Spleen (tissue), 11 donors: Measurements from ENCODE around the gene PTPRC. TPM values are rescaled to one million over a fixed set of nuclear protein-coding genes. Genes with fewer than 3 reads are reported as not detected.

Experiments used
- DNase-seq: peaks from one replicate; pipeline ENCODE4 v3.0.0-alpha.2; 2020
- H3K27ac ChIP-seq, 8 donors: fragments of 200-600 bp; sonication (generic) in 7 of 8; 1 replicate in 4 of 8; 2 replicates in 4 of 8; pipeline versions ENCODE4 v1.5.0 to v1.8.0; 2016 to 2021; ENCODE audit warnings: inconsistent platforms in 4 of 8, mild to moderate bottlenecking in 4 of 8, moderate library complexity in 1 of 8
- H3K27me3 ChIP-seq, 7 donors: fragments of 200-600 bp; sonication (generic) in 6 of 7; replicated peaks in 1 of 7; 1 replicate in 4 of 7; 2 replicates in 3 of 7; pipeline versions ENCODE4 v1.5.0 to v1.8.0; 2016 to 2021; ENCODE audit warnings: inconsistent platforms in 3 of 7, mild to moderate bottlenecking in 1 of 7
- H3K36me3 ChIP-seq, 6 donors: fragments of 200-600 bp; sonication (generic) in 5 of 6; 1 replicate in 4 of 6; 2 replicates in 2 of 6; pipeline versions ENCODE4 v1.5.0 to v1.8.0; 2016 to 2021; ENCODE audit warnings: inconsistent platforms in 2 of 6
- H3K4me1 ChIP-seq, 6 donors: fragments of 200-600 bp; sonication (generic) in 5 of 6; 1 replicate in 3 of 6; 2 replicates in 3 of 6; pipeline versions ENCODE4 v1.5.0 to v1.8.0; 2016 to 2021; ENCODE audit warnings: inconsistent platforms in 3 of 6
- H3K4me3 ChIP-seq, 8 donors: fragments of 200-600 bp; sonication (generic) in 7 of 8; 1 replicate in 4 of 8; 2 replicates in 4 of 8; pipeline versions ENCODE4 v1.5.0 to v1.8.0; 2016 to 2021; ENCODE audit warnings: inconsistent platforms in 4 of 8, mild to moderate bottlenecking in 4 of 8, moderate library complexity in 2 of 8
- H3K9me3 ChIP-seq, 8 donors: fragments of 200-600 bp; sonication (generic) in 7 of 8; 1 replicate in 4 of 8; 2 replicates in 4 of 8; pipeline versions ENCODE4 v1.5.0 to v1.8.0; 2016 to 2021; ENCODE audit warnings: inconsistent platforms in 4 of 8
- POLR2A ChIP-seq, 3 donors: fragments of 450-650 bp; IDR thresholded peaks; one replicate each; pipeline ENCODE4 v1.5.1; 2017; ENCODE audit warnings: antibody characterized with exemption in 3 of 3, mild to moderate bottlenecking in 1 of 3
- POLR2AphosphoS5 ChIP-seq, 3 donors: sonication (generic); formaldehyde crosslinking; IDR thresholded peaks; one replicate each; pipeline ENCODE4 v1.5.1; 2017; ENCODE audit warnings: antibody characterized with exemption in 3 of 3
- WGBS, 5 donors: extraction: QIAGEN DNeasy Blood & Tissue Kit in 3 of 5; methylation state at CpG; one replicate each; pipeline versions ENCODE4 v1.1.5 to v1.1.7; 2013 to 2018; 5-methylcytosine and 5-hydroxymethylcytosine counted together
- intact Hi-C: fragments of 100-400 bp; cut with DNase I; formaldehyde crosslinking; loops from one replicate; pipeline ENCODE4 v1.15.0; 2023; ENCODE audit warnings: low total_unique reads
- polyA plus RNA-seq, 3 donors: library from polyadenylated mRNA; stranded (reverse); fragments of 200-250 nt; gene quantifications; one replicate each; pipeline ENCODE4 v1.2.1, GENCODE V29; 2013
- total RNA-seq, 7 donors: library from RNA; depleted of rRNA in 3 of 7; stranded (reverse); fragments of >200 nt in 3 of 7; fragmentation: NEBNext Ultra II Directional in 4 of 7; extraction: Animal tissue kit (Norgen Biotek cat#: 25700) in 4 of 7; gene quantifications; one replicate each; pipeline versions ENCODE4 v1.1.0 to v1.2.1, GENCODE V29; 2016 to 2021
- TF ChIP-seq, protein P1 (sequence below), 11 experiments: fragments of 200-600 bp in 7 of 11; fragments of 450-650 bp in 4 of 11; sonication (generic) in 4 of 11; IDR thresholded peaks in 8 of 11; conservative IDR thresholded peaks in 3 of 11; 1 replicate in 7 of 11; 2 replicates in 4 of 11; pipeline versions ENCODE4 v1.4.0 to v1.8.0; 2016 to 2021; ENCODE audit warnings: antibody characterized with exemption in 11 of 11, inconsistent platforms in 4 of 11, mild to moderate bottlenecking in 1 of 11
- donor health status: healthy with polysubstance abuse.
- donor health status: DM: no; HTN: no; CAD: no; lungs with moderate emphysema.
- donor health status: DM: no; HTN: no; CAD: no.
- donor health status: Bipolar disorder and iron deficiency.
- donor health status: healthy.
- donor health status: DM: no; HTN: no; CAD: no.
- donor health status: DM: yes; HTN: yes; CAD: no.

PTPRC gene
- total and polyA plus RNA-seq, 10 donors: 79.2 to 716 (median 476) TPM

DNA sequence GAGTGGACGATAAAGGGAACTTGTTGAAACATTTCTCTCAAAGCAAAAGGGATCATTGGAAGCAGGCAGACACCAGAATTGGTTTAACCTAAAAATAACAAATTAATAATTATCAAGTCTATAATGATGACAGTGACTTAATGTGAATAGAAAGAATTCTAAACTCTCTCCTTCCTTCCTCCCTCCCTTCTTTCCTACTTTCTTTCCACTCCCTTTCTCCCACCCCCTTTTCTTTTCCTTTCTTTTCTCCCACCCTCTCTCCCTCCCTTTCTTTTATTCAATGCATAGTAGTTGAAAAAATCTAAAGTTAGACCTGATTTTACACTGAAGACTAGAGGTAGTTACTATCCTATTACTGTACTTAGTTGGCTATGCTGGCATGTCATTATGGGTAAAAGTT is 55.7 kb downstream of the PTPRC start:
- peaks cover 0 to 71% (median 22%) of the 10 kb centered on the region in 6 donors for H3K36me3 ChIP-seq
- 61 to 78% (median 71%) methylated on average over 1 of the region's 1 CpG for WGBS, 5 donors

DNA sequence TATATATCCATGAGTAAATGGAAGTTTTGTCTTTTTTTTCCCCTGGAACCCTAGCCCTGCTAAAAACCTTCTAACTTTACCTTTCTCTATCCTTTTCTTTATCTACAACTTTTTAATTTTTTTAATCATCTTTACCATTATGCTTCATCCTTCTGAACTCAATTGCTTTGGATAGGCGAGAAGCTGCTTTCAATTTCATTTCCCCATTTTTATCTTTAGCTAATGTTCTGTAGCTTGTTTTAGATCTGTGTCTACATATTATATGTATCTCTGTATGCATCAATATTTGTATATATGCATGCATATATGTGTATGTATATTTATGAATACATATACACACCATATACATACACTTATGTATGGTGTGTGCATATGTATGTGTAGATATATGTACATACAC is 57.4 kb downstream of the PTPRC start:
- H3K27ac ChIP-seq: peak overlapping the region in 5 of 8 donors; percentile 28 to 70 (median 47)
- 45 to 62% (median 58%) methylated on average over 1 of the region's 1 CpG for WGBS, 5 donors
- H3K9me3 ChIP-seq: no peaks in the 10 kb centered on the region
- peaks cover 5 to 98% (median 69%) of the 10 kb centered on the region in 6 donors for H3K4me1 ChIP-seq
- peaks cover 0 to 81% (median 36%) of the 10 kb centered on the region in 6 donors for H3K36me3 ChIP-seq
- H3K4me3 ChIP-seq: peak overlapping the region in 1 of 8 donors; percentile 10
- TF ChIP-seq POLR2AphosphoS5 (IDR thresholded peaks at IDR 0.05) (no peak), POLR2A (IDR thresholded peaks at IDR 0.05) (no peak)
- TF ChIP-seq, protein P1, sequence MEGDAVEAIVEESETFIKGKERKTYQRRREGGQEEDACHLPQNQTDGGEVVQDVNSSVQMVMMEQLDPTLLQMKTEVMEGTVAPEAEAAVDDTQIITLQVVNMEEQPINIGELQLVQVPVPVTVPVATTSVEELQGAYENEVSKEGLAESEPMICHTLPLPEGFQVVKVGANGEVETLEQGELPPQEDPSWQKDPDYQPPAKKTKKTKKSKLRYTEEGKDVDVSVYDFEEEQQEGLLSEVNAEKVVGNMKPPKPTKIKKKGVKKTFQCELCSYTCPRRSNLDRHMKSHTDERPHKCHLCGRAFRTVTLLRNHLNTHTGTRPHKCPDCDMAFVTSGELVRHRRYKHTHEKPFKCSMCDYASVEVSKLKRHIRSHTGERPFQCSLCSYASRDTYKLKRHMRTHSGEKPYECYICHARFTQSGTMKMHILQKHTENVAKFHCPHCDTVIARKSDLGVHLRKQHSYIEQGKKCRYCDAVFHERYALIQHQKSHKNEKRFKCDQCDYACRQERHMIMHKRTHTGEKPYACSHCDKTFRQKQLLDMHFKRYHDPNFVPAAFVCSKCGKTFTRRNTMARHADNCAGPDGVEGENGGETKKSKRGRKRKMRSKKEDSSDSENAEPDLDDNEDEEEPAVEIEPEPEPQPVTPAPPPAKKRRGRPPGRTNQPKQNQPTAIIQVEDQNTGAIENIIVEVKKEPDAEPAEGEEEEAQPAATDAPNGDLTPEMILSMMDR (IDR thresholded peaks at IDR 0.05 in 8 of 11, conservative IDR thresholded peaks at IDR 0.05 in 3 of 11): no peak
- intact Hi-C loops: loop anchor here (10.0 kb wide), 1 partner anchor 171 kb away; no protein-coding TSS in a partner anchor
- H3K27me3 ChIP-seq: no peaks in the 10 kb centered on the region
- no peak for DNase-seq

More for the DNA sequence above, 55.7 kb downstream of the PTPRC start:
- Histone ChIP-seq H3K27me3 (no peaks in the 10 kb centered on the region), H3K27ac (peak overlapping the region in 4 of 8 donors; percentile 17 to 69 (median 48)), H3K4me3 (no peak overlapping the region), H3K4me1 (peaks cover 16 to 98% (median 70%) of the 10 kb centered on the region in 6 donors), H3K9me3 (no peaks in the 10 kb centered on the region)
- intact Hi-C loops: loop anchor here (10.0 kb wide), 1 partner anchor 170 kb away; no protein-coding TSS in a partner anchor
- TF ChIP-seq, protein P1 (IDR thresholded peaks at IDR 0.05 in 8 of 11, conservative IDR thresholded peaks at IDR 0.05 in 3 of 11): no peak
- TF ChIP-seq POLR2AphosphoS5 (IDR thresholded peaks at IDR 0.05): no peak
- TF ChIP-seq POLR2A (IDR thresholded peaks at IDR 0.05): no peak
- no peak for DNase-seq

DNA sequence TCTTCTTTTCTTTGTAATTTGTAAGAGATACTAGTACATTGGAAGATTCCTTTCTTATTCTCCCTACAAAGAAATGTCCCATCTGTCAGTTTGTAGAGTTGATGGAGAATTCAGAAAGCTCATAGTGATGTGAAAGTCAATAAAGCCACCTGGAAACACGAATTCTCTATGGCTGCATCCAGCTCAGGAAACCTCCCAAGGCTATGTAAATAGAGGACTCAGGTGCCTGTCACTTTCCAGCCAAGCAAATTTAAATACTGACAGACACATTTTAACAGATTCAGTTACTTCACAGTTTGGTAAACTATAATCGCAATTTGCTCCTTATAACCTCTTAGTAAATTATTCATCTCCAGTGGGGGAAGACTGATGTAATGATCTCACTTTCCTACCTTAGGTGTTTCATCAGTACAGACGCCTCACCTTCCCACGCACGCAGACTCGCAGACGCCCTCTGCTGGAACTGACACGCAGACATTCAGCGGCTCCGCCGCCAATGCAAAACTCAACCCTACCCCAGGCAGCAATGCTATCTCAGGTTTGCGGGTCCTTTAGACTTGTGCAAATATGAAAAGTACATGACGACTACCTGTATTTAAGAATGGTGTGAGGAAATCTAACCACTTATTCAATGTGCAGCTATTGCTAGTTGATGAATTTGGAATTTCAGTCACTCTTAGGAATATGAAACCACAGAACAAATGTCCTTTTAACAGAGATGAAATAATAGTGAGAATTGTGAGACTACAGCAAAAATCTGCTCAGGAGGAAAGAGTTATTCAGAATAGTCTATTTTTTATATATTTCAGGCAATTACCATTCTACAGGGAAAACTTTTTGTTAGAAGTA is 60.6 kb downstream of the PTPRC start:
- peaks cover 5 to 95% (median 59%) of the 10 kb centered on the region in 6 donors for H3K4me1 ChIP-seq
- H3K36me3 ChIP-seq: peaks cover 0 to 94% (median 55%) of the 10 kb centered on the region in 6 donors
- peak overlapping the region in 3 of 8 donors; percentile 24 to 57 (median 37) for H3K27ac ChIP-seq
- H3K27me3 ChIP-seq: no peaks in the 10 kb centered on the region
- WGBS, 5 donors: 48 to 69% (median 65%) methylated on average over 13 of the region's 13 CpGs
- no peaks in the 10 kb centered on the region for H3K9me3 ChIP-seq
- H3K4me3 ChIP-seq: no peak overlapping the region
- TF ChIP-seq, protein P1 (IDR thresholded peaks at IDR 0.05 in 8 of 11, conservative IDR thresholded peaks at IDR 0.05 in 3 of 11): peak in 8 of 11 experiments; percentile 19 to 60 (median 53)
- TF ChIP-seq POLR2A (IDR thresholded peaks at IDR 0.05) (no peak), POLR2AphosphoS5 (IDR thresholded peaks at IDR 0.05) (peak; percentile 49 to 79 (median 71))
- intact Hi-C loops: loop anchor here (10.0 kb wide), 1 partner anchor 175 kb away; no protein-coding TSS in a partner anchor
- DNase-seq: peak; percentile 82

DNA sequence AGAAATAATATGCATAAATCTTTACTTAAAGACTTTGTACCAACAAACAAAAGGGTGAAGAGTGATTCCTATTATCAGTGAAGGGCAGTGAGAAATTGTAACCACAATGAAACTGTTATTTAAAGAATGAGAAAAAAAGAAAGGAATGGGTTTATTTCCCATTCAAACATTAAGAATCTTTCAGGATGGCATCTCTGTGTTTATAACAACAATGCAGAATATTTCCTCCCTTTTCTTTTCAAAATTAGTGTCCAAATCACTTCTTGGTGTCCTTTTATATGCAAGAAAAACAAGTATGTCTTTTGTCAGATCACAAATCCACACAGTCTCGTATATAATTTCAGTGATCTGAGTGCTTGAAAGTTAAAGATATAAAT is 61.2 kb downstream of the PTPRC start:
- H3K36me3 ChIP-seq: peaks cover 0 to 94% (median 60%) of the 10 kb centered on the region in 6 donors
- no peaks in the 10 kb centered on the region for H3K9me3 ChIP-seq
- no peaks in the 10 kb centered on the region for H3K27me3 ChIP-seq
- intact Hi-C loops: no loop called here
- peak overlapping the region in 3 of 8 donors; percentile 24 to 57 (median 37) for H3K27ac ChIP-seq
- peaks cover 5 to 94% (median 54%) of the 10 kb centered on the region in 6 donors for H3K4me1 ChIP-seq
- H3K4me3 ChIP-seq: no peak overlapping the region
- WGBS, 5 donors: 82 to 92% (median 86%) methylated on average over 1 of the region's 1 CpG
- no peak for DNase-seq
- no peak for TF ChIP-seq POLR2A (IDR thresholded peaks at IDR 0.05)
- TF ChIP-seq, protein P1 (IDR thresholded peaks at IDR 0.05 in 8 of 11, conservative IDR thresholded peaks at IDR 0.05 in 3 of 11): no peak
- no peak for TF ChIP-seq POLR2AphosphoS5 (IDR thresholded peaks at IDR 0.05)
